SK-N-SH (cell line): Measurements from ENCODE around the gene UGT1A10. TPM values are rescaled to one million over a fixed set of nuclear protein-coding genes. Genes with fewer than 3 reads are reported as not detected.

ENCODE experiments used
- CTCF ChIA-PET: fragments of 300-600, 350-600 bp; formaldehyde crosslinking; extraction: SDS; loops from one replicate; lab custom pipeline; 2021; lab: Yijun Ruan, JAX
- POLR2A ChIA-PET: fragments of 350-600 bp; sonication (Branson Sonifier 250); formaldehyde crosslinking; extraction: SDS; loops from one replicate; lab custom pipeline; 2020; ENCODE audit warnings: antibody characterized with exemption, inconsistent platforms; lab: Yijun Ruan, JAX
- DNase-seq: peaks from one replicate; pipeline ENCODE4 v3.0.0; 2012
- H2AFZ ChIP-seq: fragments of 200-600 bp; sonication (generic); 2 replicates; pipeline ENCODE4 v1.8.1; 2016; ENCODE audit warnings: antibody characterized with exemption, mild to moderate bottlenecking, low read depth
- H3F3A ChIP-seq: fragments of 200-600 bp; sonication (generic); replicated peaks from 2 replicates; pipeline ENCODE3; 2016; ENCODE audit warnings: antibody characterized with exemption, mild to moderate bottlenecking; ENCODE audit not compliant: insufficient read depth
- H3K27ac ChIP-seq, 2 experiments: fragments of 200-500 bp in 1 of 2; fragments of 200-600 bp in 1 of 2; sonication (Bioruptor generic) in 1 of 2; sonication (generic), shearing (Covaris generic) in 1 of 2; 2 replicates each; pipeline versions ENCODE4 v1.5.1 to v1.6.1; 2014 to 2016; ENCODE audit warnings: low read depth in 2 of 2, inconsistent platforms in 1 of 2, low read length in 1 of 2, mild to moderate bottlenecking in 1 of 2, mixed read lengths in 1 of 2
- H3K27me3 ChIP-seq: fragments of 200-600 bp; sonication (generic), shearing (Covaris generic); 2 replicates; pipeline ENCODE4 v1.6.1; 2016; ENCODE audit warnings: mixed run types; ENCODE audit not compliant: insufficient read depth
- H3K36me3 ChIP-seq, 2 experiments: fragments of 200-500 bp in 1 of 2; fragments of 200-600 bp in 1 of 2; sonication (Bioruptor generic) in 1 of 2; sonication (generic) in 1 of 2; replicated peaks in 1 of 2; 2 replicates each; pipeline versions ENCODE3 to v1.5.1; 2014 to 2016; ENCODE audit warnings: low read length in 1 of 2, mild to moderate bottlenecking in 1 of 2; ENCODE audit not compliant: insufficient read depth in 2 of 2, control insufficient read depth in 1 of 2
- H3K4me1 ChIP-seq, 2 experiments: fragments of 200-500 bp in 1 of 2; fragments of 200-600 bp in 1 of 2; sonication (Bioruptor generic) in 1 of 2; sonication (generic), shearing (Covaris generic) in 1 of 2; 2 replicates each; pipeline versions ENCODE4 v1.5.1 to v1.6.1; 2014 to 2016; ENCODE audit warnings: low read depth in 1 of 2, low read length in 1 of 2, mixed run types in 1 of 2; ENCODE audit not compliant: insufficient read depth in 2 of 2, control insufficient read depth in 1 of 2
- H3K4me2 ChIP-seq: fragments of 200-600 bp; sonication (generic), shearing (Covaris generic); 2 replicates; pipeline ENCODE4 v1.6.1; 2017; ENCODE audit warnings: mixed run types
- H3K4me3 ChIP-seq, 2 experiments: fragments of 200-500 bp in 1 of 2; fragments of 200-600 bp in 1 of 2; sonication (Bioruptor generic) in 1 of 2; sonication (generic), shearing (Covaris generic) in 1 of 2; 2 replicates each; pipeline versions ENCODE4 v1.5.1 to v1.8.1; 2014 to 2016; ENCODE audit warnings: low read depth in 2 of 2, inconsistent platforms in 1 of 2, low read length in 1 of 2, mild to moderate bottlenecking in 1 of 2, mixed read lengths in 1 of 2, moderate library complexity in 1 of 2
- H3K79me2 ChIP-seq: fragments of 200-600 bp; sonication (generic); 2 replicates; pipeline ENCODE4 v1.8.1; 2017; ENCODE audit warnings: mild to moderate bottlenecking; ENCODE audit not compliant: insufficient read depth
- H3K9ac ChIP-seq: fragments of 200-600 bp; sonication (generic); 2 replicates; pipeline ENCODE4 v1.6.1; 2017; ENCODE audit warnings: mixed run types
- H3K9me2 ChIP-seq: fragments of 200-600 bp; sonication (generic); 2 replicates; pipeline ENCODE4 v1.6.1; 2017; ENCODE audit warnings: mixed run types
- H3K9me3 ChIP-seq: fragments of 200-600 bp; sonication (generic); 2 replicates; pipeline ENCODE4 v1.6.1; 2017; ENCODE audit warnings: mixed run types, mild to moderate bottlenecking, moderate library complexity
- H4K20me1 ChIP-seq: fragments of 200-600 bp; sonication (generic); 2 replicates; pipeline ENCODE4 v1.6.1; 2017; ENCODE audit warnings: mild to moderate bottlenecking, mixed run types; ENCODE audit not compliant: insufficient read depth
- EP300 ChIP-seq, 2 experiments: IDR thresholded peaks; 2 replicates each; pipeline versions ENCODE4 v1.4.0 to v1.6.1; 2012; ENCODE audit warnings: borderline replicate concordance in 1 of 2, low read depth in 1 of 2, low read length in 1 of 2
- EZH2phosphoT487 ChIP-seq: fragments of 200-600 bp; sonication (generic); IDR thresholded peaks from 2 replicates; pipeline ENCODE4 v1.6.1; 2017; ENCODE audit warnings: low read depth, mixed run types, mild to moderate bottlenecking, antibody characterized with exemption, moderate library complexity, borderline replicate concordance
- FOXJ3 ChIP-seq: sonication (generic); formaldehyde crosslinking; IDR thresholded peaks from 2 replicates; pipeline ENCODE4 v1.5.1; 2020; ENCODE audit warnings: mild to moderate bottlenecking, missing genetic modification reagents
- GABPA ChIP-seq: IDR thresholded peaks from 2 replicates; pipeline ENCODE4 v1.4.0; 2012; ENCODE audit warnings: low read depth, mild to moderate bottlenecking
- GATA2 ChIP-seq: sonication (generic); formaldehyde crosslinking; IDR thresholded peaks from 2 replicates; pipeline ENCODE4 v1.5.0; 2020; ENCODE audit warnings: mild to moderate bottlenecking, missing genetic modification reagents
- JUND ChIP-seq: IDR thresholded peaks from 2 replicates; pipeline ENCODE4 v1.4.0; 2012
- MAX ChIP-seq: IDR thresholded peaks from 2 replicates; pipeline ENCODE4 v1.4.0; 2012; ENCODE audit warnings: low read depth
- MXI1 ChIP-seq: IDR thresholded peaks from 2 replicates; pipeline ENCODE4 v1.6.1; 2012; ENCODE audit warnings: mild to moderate bottlenecking, low read depth, low read length, improper control_type of control experiment
- NFIC ChIP-seq: IDR thresholded peaks from 2 replicates; pipeline ENCODE4 v1.4.0; 2012; ENCODE audit warnings: borderline replicate concordance
- RAD21 ChIP-seq: IDR thresholded peaks from 2 replicates; pipeline ENCODE4 v1.6.1; 2012; ENCODE audit warnings: mild to moderate bottlenecking, low read length
- RCOR1 ChIP-seq: fragments of 150-350 bp; IDR thresholded peaks from 2 replicates; pipeline ENCODE4 v1.6.1; 2017; ENCODE audit warnings: antibody characterized with exemption, low read length
- RFX5 ChIP-seq: IDR thresholded peaks from 2 replicates; pipeline ENCODE4 v1.6.1; 2012; ENCODE audit warnings: mild to moderate bottlenecking, improper control_type of control experiment, low read length
- RXRA ChIP-seq: IDR thresholded peaks from 2 replicates; pipeline ENCODE4 v1.4.0; 2012; ENCODE audit warnings: low read depth, mild to moderate bottlenecking, borderline replicate concordance
- SMC3 ChIP-seq: IDR thresholded peaks from 2 replicates; pipeline ENCODE4 v1.6.1; 2012; ENCODE audit warnings: low read depth, low read length, improper control_type of control experiment
- TCF12 ChIP-seq: IDR thresholded peaks from 2 replicates; pipeline ENCODE4 v1.4.0; 2012
- TEAD4 ChIP-seq: IDR thresholded peaks from 2 replicates; pipeline ENCODE4 v1.4.0; 2012; ENCODE audit warnings: mild to moderate bottlenecking, borderline replicate concordance; ENCODE audit not compliant: insufficient read depth
- USF1 ChIP-seq: IDR thresholded peaks from 2 replicates; pipeline ENCODE4 v1.4.0; 2012; ENCODE audit warnings: low read depth, borderline replicate concordance
- ZBTB33 ChIP-seq: IDR thresholded peaks from 2 replicates; pipeline ENCODE4 v1.4.0; 2012; ENCODE audit warnings: low read depth, borderline replicate concordance
- WGBS: methylation state at CpG from one replicate; pipeline ENCODE4 v1.1.6; 2017; ENCODE audit warnings: low lambda C conversion rate; 5-methylcytosine and 5-hydroxymethylcytosine counted together
- polyA plus RNA-seq, 3 experiments: library from polyadenylated mRNA; depleted of rRNA; stranded (reverse); fragments of >200 nt; gene quantifications; 2 replicates each; pipeline ENCODE4 v1.2.3, GENCODE V29; 2012

The UGT1A10 gene
- polyA plus RNA-seq, 1 of the 3 experiments (the other 2 are of a cell fraction) = not detected

- no peaks in the 10 kb centered on the region for H3F3A ChIP-seq
- POLR2A ChIA-PET = no interaction called here
These were observed 56.4 kb downstream of the UGT1A10 start, which contains the start of gene UGT1A6 for GRCh38 chr2:233692648-233693047. TSS of gene UGT1A6 (plus strand) at chr2:233692890. CDS start at chr2:233693005, 115 bp downstream.

DNA sequence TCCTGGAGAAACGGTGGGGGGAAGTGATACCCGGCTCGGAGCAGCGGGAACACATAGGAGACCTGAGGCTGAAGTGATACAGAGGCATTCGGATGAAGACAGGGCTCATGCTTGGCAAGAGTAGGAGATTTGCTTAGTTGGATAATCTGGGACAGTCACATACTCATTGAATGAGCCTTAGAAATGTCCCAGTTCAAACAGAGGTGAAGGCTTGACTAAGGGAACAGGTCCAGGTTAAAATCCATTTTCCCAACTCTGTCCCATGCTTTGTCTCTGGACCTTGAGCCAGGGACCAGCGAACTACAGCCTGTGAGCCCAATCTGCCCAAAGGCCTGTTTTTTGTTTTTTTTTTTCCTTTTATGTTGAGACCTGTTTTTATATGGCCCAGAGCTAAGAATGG, 57.7 kb downstream of the UGT1A10 start:
- Histone ChIP-seq H3K79me2 (no peaks in the 10 kb centered on the region), H3K9me2 (no peaks in the 10 kb centered on the region), H3K4me2 (no peak overlapping the region), H2AFZ (no peak overlapping the region), H3K36me3 (no peaks in the 10 kb centered on the region), H3K4me3 (no peak overlapping the region), H3K4me1 (no peaks in the 10 kb centered on the region), H3K9ac (no peak overlapping the region), H3F3A (no peaks in the 10 kb centered on the region), H3K27ac (no peak overlapping the region), H3K9me3 (no peaks in the 10 kb centered on the region), H4K20me1 (no peaks in the 10 kb centered on the region), H3K27me3 (no peaks in the 10 kb centered on the region)
- ChIA-PET CTCF (no interaction called here), POLR2A (no interaction called here)
- no peak for DNase-seq
- 72% methylated on average over 6 of the region's 6 CpGs for WGBS
- TF ChIP-seq TCF12 (no peak), JUND (no peak), RAD21 (no peak), MAX (no peak), FOXJ3 (CRISPR knock-in tag) (no peak), USF1 (no peak), RXRA (no peak), GATA2 (CRISPR knock-in tag) (no peak), GABPA (no peak), EP300 (IDR thresholded peaks at IDR 0.05; ENCODE audit: borderline replicate concordance in 1 of 2, low read depth in 1 of 2, low read length in 1 of 2) (no peak), RFX5 (no peak), EZH2phosphoT487 (no peak), ZBTB33 (no peak), SMC3 (no peak)

More at GRCh38 chr2:233692648-233693047, 56.4 kb downstream of the UGT1A10 start, which contains the start of gene UGT1A6:
- Histone ChIP-seq H3K9me2 (no peaks in the 10 kb centered on the region), H2AFZ (no peak within 1 kb of the TSS), H3K4me2 (no peak within 1 kb of the TSS), H3K4me1 (no peaks in the 10 kb centered on the region), H3K4me3 (no peak within 1 kb of the TSS), H4K20me1 (no peaks in the 10 kb centered on the region), H3K9me3 (no peaks in the 10 kb centered on the region), H3K79me2 (no peaks in the 10 kb centered on the region), H3K27me3 (no peaks in the 10 kb centered on the region), H3K36me3 (no peaks in the 10 kb centered on the region), H3K9ac (no peak within 1 kb of the TSS), H3K27ac (no peak within 1 kb of the TSS)
- TF ChIP-seq EZH2phosphoT487 (no peak), TEAD4 (no peak), GABPA (no peak), ZBTB33 (no peak), USF1 (no peak), MAX (no peak), MXI1 (no peak), NFIC (no peak), RCOR1 (no peak)
- DNase-seq = no peak
- CTCF ChIA-PET = no interaction called here
- 69% methylated on average over 4 of the region's 4 CpGs for WGBS
